Measurements from ENCODE around the gene PRKAA1.
"Not testable (repeated sequence)": the region's sequence is repeated elsewhere in the genome, so short reads cannot be mapped to it uniquely, and the experiment has no call there.

The PRKAA1 gene

GRCh38 chr5:40825461-40826043, 27.4 kb upstream of the PRKAA1 start:
- DNase-seq (ENCODE audit: low read depth), result not testable (repeated sequence)

GRCh38 chr5:40823459-40823858, 25.3 kb upstream of the PRKAA1 start:
- DNase-seq (ENCODE audit: low read depth), result no peak

GRCh38 chr5:40813698-40814281, 15.6 kb upstream of the PRKAA1 start:
- DNase-seq (ENCODE audit: low read depth), result no peak

DNA sequence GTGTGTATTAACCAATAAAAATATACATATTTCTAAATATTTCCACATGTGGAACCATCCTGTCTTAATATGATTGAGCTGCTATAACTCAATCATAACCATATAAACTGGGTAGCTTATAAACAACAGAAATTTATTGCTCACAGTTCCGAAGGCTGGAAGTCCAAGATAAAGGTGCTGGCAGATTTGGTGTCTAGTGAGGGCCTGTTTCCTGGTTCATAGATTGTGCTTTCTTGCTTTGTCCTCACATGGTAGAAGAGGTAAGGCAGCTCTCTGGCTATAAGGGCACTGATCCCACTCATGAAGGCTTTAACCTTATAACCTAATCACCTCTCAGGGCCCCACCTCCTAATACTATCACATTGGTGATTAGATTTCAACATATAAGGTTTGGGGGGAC, 14.0 kb upstream of the PRKAA1 start:
- DNase-seq (ENCODE audit: low read depth), result no peak

GRCh38 chr5:40801771-40802562, 3.8 kb upstream of the PRKAA1 start:
- DNase-seq (ENCODE audit: low read depth), result no peak

DNA sequence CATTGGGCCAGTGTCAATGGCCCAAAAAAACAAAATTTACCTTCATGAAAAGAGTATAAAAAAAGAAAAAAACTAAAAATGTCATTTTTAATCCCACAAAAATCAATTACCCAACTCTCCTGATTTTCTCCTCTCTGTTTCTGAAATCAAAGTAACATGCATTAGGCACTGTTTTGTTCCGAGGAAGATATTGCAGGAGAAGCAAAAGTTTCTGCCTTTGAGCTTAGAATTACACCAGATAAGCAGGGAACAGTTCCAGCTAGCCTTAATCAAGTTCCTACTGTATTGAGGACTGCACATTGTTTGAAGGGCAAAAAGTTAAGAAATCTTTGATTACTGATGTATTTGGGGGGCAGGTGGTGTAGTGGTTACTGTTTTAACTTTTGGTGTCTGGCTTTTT, 1.1 kb upstream of the PRKAA1 start:
- DNase-seq (ENCODE audit: low read depth), result no peak

GRCh38 chr5:40798801-40799210, 632 bp upstream of the PRKAA1 start:
- no peak for DNase-seq (ENCODE audit: low read depth)

DNA sequence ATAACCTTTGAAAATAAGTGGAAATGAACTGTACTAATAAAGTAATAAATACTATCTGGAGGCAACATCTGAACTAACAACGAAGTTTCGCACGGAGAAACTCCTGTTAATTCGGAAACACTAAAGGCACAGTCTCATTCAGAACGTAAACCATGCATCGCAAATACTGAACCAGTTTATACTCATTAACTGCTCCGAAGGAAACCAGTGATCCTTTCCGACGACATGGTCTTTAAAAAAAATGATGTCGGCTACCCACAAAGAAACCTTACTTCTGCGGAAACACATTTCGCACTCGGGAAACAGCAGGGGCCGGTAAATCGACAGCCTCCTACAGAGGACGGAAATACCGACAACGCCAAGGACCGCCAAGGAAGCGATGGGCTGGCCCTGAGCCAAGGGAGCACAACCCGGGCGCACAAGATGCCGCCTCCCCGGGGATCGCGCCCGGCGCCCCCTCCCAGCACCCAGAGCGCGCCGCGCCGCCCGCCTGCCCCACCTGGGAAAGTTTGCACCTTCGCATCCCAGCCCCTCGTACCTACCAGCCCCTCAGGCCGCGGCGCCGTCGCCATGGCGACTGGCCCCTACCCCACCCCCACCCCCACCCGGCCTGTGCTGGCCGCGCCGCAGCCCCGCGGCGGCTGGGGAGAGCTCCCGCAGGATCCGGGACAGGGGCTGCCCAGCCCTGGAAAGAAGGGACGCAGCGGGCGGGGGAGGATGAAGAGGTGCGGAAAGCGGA, 732 bp downstream of the PRKAA1 start:
- peak; percentile 61 for DNase-seq (ENCODE audit: low read depth)

- DNase-seq (ENCODE audit: low read depth), result no peak
Observed at GRCh38 chr5:40796487-40796889, 1.7 kb downstream of the PRKAA1 start.

GRCh38 chr5:40794877-40795276, 3.3 kb downstream of the PRKAA1 start:
- DNase-seq (ENCODE audit: low read depth), result not testable (repeated sequence)

DNA sequence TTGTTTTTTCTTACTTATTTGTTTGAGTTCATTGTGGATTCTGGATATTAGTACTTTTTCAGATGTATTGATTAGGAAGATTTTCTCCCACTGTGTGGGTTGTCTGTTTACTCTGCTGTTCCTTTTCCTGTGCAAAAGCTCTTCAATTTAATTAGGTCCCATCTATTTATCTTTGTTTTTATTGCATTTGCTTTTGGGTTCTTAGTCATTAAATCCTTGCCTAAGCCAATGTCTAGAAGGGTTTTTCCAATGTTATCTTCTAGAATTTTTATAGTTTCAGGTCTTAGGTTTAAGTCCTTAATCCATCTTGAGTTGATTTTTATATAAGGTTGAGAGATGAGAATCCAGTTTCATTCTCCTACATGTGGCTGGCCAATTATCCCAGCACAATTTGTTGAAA, 3.8 kb downstream of the PRKAA1 start:
- DNase-seq (ENCODE audit: low read depth), result not testable (repeated sequence)

GRCh38 chr5:40792691-40793090, 5.5 kb downstream of the PRKAA1 start:
- not testable (repeated sequence) for DNase-seq (ENCODE audit: low read depth)

DNA sequence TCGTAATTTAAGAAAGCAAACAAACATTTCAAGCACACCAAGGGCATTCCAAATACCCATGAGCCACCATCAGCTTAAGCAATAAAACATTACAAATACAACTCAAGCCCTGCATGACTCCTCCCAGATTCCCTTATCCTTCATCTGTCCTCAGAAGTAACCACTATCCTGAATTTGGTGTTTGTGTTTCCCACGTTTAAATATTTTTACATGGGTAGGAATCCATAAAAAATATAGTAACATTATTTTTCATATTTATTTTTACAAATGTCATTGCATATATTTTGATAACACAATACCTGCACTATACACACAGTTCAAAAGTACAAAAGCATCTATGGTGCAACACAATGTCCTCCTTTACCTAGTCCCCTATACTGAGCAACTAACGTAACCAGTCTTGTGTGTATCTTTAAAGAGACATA, 6.4 kb downstream of the PRKAA1 start:
- DNase-seq (ENCODE audit: low read depth), result no peak

GRCh38 chr5:40790947-40791593, 7.1 kb downstream of the PRKAA1 start:
- no peak for DNase-seq (ENCODE audit: low read depth)

GRCh38 chr5:40788941-40789340, 9.2 kb downstream of the PRKAA1 start:
- not testable (repeated sequence) for DNase-seq (ENCODE audit: low read depth)

GRCh38 chr5:40787986-40788385, 10.2 kb downstream of the PRKAA1 start:
- no peak for DNase-seq (ENCODE audit: low read depth)

- not testable (repeated sequence) for DNase-seq (ENCODE audit: low read depth)
Observed at GRCh38 chr5:40786664-40787063, 11.5 kb downstream of the PRKAA1 start.

GRCh38 chr5:40784916-40785315, 13.3 kb downstream of the PRKAA1 start:
- DNase-seq (ENCODE audit: low read depth), result no peak

DNA sequence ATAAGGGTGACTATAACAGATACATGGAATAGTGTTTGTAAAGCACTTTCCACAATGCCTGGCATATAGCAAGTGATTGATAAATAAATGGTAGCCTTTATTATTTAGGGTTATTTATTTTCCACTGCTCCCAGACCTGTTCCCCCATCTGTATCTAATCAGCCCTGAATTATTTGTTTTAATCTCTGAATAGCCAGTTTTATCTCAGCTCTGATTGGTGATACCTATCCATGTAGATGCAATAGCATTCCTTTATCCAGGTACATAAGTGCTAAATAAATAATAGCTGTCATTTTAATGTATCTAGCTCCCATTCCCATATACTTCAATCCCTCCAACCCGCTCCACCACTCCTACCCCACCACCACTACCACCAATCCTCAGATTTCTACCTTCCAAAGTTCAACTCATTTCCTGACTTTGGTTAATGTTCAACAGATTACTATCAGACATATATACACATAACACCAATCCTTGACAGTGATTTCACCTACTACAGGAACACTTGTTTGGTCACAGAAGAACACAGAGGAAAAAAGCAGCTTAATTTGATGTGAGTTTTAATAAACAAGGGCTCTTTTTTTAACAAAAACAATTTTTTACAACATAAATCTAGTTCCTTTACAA, 14.0 kb downstream of the PRKAA1 start:
- DNase-seq (ENCODE audit: low read depth), result no peak

DNA sequence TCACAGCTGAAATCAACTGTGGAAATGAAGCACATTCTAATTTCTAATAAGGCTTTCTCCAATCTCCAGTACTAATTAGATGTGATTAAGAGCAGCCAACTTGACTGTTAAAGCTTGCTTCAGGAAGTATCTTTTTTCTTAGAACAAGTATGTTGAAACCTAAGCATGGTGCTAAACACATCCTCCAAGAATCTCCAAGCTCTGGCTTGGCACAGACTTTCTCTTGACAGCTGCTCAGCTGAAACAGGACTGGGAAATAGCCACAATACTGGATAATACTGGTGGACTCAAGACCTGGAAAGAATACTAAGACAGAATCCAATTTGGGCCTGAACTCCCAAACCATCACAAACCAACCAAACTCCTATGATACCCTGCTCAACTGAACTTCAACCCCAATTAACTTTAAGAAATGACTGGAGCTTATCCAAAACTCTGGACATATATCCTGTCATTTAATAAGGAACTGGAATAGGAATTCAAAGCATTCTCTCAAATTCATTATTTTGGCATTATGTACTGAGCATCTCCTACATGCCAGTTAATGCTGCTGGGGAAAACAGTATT, 16.2 kb downstream of the PRKAA1 start:
- DNase-seq (ENCODE audit: low read depth), result no peak

DNA sequence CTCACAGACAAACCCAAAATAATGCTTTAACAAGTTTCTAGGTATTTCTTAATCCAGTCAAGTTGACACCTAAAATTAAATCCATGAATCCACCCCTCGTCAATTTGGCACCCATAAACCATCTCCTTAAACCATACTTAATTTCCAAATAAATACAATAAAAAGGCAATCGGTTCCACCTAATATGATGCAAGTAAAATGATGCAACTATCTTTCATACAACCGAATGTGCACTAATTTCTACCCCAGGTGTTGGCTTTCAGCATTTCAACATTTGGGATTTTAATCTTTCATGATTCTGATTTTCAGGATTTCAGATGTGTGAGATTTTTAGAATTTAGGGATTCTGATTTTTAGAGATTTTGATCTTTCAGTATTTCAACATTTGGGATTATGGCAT, 17.3 kb downstream of the PRKAA1 start:
- no peak for DNase-seq (ENCODE audit: low read depth)

Measured in activated T-cell treated with anti-CD3 and anti-CD28 coated beads for 1 hour (primary cell).